Measurements from ENCODE around the gene SH3BP5.

Gene SH3BP5

DNA sequence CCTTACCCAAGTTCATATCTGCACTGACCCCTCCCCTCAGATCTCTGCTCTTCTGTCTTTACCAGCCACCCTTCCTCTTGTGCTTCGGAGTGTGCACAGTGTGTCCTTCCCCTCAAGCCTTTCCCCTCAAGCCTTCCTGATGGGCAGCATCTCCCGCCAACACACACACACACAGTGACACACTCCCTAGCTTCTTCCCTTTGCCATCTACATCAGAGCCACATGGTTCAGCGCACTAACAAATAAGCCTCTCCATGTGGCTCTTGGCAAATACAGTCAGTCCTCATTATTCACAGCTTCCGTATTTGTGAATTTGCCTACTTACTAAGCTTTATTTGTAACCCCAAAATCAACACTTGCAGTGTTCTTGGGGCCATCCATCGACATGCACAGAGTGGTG lies 37.5 kb downstream of the SH3BP5 start:
- peaks cover 0 to 90% (median 43%) of the 10 kb centered on the region in 4 donors for H3K4me1 ChIP-seq
- H3K4me3 ChIP-seq = no peak overlapping the region
- intact Hi-C loops (cut with DNase I; ENCODE audit: low total_unique reads) = no loop called here
- H3K27ac ChIP-seq = peak overlapping the region; percentile 82 to 84
- no peaks in the 10 kb centered on the region for H3K9me3 ChIP-seq
- H3K36me3 ChIP-seq = no peaks in the 10 kb centered on the region
- peak; percentile 55 to 78 for DNase-seq
- H3K27me3 ChIP-seq = no peaks in the 10 kb centered on the region
- no peak for TF ChIP-seq CTCF (IDR thresholded peaks at IDR 0.05)

DNA sequence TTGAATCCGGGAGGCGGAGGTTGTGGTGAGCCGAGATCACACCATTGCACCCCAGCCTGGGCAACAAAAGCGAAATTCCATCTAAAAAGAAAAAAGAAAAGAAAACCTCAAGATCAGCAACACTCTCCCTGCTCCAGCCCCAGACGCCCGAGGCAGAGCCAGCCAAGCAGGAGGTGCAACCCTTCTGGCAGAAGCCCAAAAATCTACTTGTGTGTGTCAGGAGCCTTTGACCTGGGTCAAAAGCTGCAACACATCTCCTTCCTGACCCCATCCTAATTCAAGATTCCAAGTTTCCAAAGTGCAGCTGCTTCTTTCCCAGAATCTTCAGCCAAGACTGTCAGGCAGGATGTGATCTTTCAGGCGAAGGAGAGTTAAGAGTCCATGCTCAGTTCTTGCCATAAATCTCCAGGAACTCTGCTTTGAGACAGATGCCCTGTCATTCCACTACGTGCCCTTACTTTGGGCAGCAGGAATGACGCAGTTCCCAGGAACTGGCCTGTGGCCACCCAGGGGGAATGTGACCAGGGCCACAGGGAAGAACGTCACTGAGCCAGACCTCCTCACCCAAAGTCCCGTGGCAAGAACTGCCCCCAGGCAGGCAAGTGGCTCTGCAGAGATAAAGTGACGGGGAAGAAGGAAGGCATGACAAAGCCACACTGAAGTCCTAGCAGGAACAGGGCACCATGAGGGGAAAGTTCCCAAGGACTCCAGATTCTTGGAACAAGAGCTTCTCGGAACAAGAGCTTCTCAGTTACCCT lies 39.4 kb downstream of the SH3BP5 start:
- no peak for TF ChIP-seq CTCF (IDR thresholded peaks at IDR 0.05)
- Histone ChIP-seq H3K9me3 (no peaks in the 10 kb centered on the region), H3K4me3 (peak overlapping the region in 1 of 2 donors; percentile 13), H3K4me1 (peaks cover 0 to 81% (median 39%) of the 10 kb centered on the region in 4 donors), H3K27me3 (no peaks in the 10 kb centered on the region), H3K36me3 (no peaks in the 10 kb centered on the region), H3K27ac (peak overlapping the region; percentile 82 to 84)
- intact Hi-C loops (cut with DNase I; ENCODE audit: low total_unique reads) = no loop called here
- peak; percentile 76 to 97 for DNase-seq

DNA sequence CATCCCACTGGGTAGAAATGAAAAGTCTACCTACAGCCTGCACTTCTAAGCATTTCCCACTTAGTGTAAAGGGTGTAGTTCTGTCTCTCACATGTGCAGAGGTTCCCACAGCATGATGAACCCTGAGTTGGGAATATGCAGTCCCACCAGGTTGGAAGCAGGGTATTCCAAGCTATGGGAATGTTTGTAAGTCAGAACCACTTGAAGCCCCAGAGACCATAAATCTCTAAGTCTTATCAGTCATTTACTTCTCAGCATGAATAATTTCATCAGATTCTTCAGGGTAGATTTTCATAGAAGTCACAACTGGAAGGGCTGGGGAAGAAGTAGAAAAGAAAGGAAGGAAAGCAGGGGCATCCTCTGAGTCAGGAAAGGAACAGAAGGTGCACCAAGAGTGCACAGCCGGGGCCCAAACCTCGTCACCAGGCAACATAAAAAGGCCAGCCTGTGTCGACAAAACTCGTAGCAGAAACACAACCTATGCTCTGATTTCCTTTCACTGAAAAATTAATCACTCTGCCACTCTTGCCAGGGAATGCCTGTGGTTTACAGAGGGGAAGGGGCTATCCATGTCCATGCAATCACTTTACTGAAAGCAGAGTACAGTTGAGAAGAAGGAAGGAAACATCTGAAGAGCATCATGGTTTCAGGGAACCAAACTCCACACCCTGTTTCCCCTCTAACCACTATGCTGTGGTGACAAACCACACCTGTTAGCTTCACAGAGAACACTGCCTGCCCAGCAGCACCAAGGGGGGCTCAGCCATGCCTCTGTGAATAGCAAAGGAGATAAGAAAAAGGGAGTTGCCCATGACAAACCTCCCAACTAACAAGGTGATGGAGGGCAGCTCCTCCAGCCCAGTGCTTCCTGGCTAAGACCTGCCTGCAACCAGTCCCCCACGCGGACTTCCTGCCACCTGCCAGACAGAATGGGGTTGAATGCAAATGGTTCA lies 40.5 kb downstream of the SH3BP5 start:
- no peaks in the 10 kb centered on the region for H3K9me3 ChIP-seq
- H3K36me3 ChIP-seq = no peaks in the 10 kb centered on the region
- no peak overlapping the region for H3K4me3 ChIP-seq
- intact Hi-C loops (cut with DNase I; ENCODE audit: low total_unique reads) = no loop called here
- H3K27me3 ChIP-seq = no peaks in the 10 kb centered on the region
- peak overlapping the region; percentile 82 to 84 for H3K27ac ChIP-seq
- peaks cover 0 to 82% (median 40%) of the 10 kb centered on the region in 4 donors for H3K4me1 ChIP-seq
- no peak for TF ChIP-seq CTCF (IDR thresholded peaks at IDR 0.05)
- peak in 1 of 2 donors; percentile 66 for DNase-seq

DNA sequence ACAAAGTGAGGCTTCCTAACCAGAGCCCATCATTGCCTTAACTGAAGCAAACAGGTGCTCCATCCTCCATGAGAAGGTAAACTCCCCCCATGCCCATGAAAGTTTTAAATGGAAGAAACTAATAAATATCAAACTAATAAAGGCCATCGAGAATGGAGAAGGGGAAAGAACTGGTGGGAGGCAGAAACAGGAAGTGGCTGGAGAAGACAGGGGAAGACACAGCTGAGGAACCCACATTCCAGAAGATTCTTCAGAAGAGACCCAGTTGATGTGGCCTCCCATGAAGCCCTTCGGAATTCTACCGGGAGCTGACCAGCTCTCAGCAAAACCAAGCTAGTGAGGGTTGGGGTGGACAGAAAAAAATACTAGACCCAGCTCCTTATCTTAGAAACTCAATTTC lies 41.6 kb downstream of the SH3BP5 start:
- TF ChIP-seq CTCF (IDR thresholded peaks at IDR 0.05) = no peak
- no peak for DNase-seq
- Histone ChIP-seq H3K4me1 (peaks cover 0 to 82% (median 40%) of the 10 kb centered on the region in 4 donors), H3K27ac (peak overlapping the region; percentile 82 to 84), H3K27me3 (no peaks in the 10 kb centered on the region), H3K4me3 (no peak overlapping the region), H3K9me3 (no peaks in the 10 kb centered on the region), H3K36me3 (no peaks in the 10 kb centered on the region)
- intact Hi-C loops (cut with DNase I; ENCODE audit: low total_unique reads) = no loop called here

GRCh38 chr3:15289661-15290060 lies 42.7 kb downstream of the SH3BP5 start:
- no peak for DNase-seq
- H3K36me3 ChIP-seq = no peaks in the 10 kb centered on the region
- no peaks in the 10 kb centered on the region for H3K9me3 ChIP-seq
- TF ChIP-seq CTCF (IDR thresholded peaks at IDR 0.05) = no peak
- no peaks in the 10 kb centered on the region for H3K27me3 ChIP-seq
- intact Hi-C loops (cut with DNase I; ENCODE audit: low total_unique reads) = no loop called here
- peaks cover 0 to 73% (median 40%) of the 10 kb centered on the region in 4 donors for H3K4me1 ChIP-seq
- no peak overlapping the region for H3K4me3 ChIP-seq
- peak overlapping the region; percentile 25 to 82 for H3K27ac ChIP-seq
